NCI-H2196 treated with DMSO at 0.1 percent for 48 hours (cell line): ENCODE measurements around the gene C17orf78.
"Not testable (repeated sequence)": the region's sequence is repeated elsewhere in the genome, so short reads cannot be mapped to it uniquely, and the experiment has no call there.

Source experiments
- DNase-seq: peaks from one replicate; lab custom pipeline; 2025; ENCODE audit not compliant: unreplicated experiment; lab: John Stamatoyannopoulos, UW

C17orf78 gene

GRCh38 chr17:37385474-37385990 lies 9.7 kb downstream of the C17orf78 start:
- DNase-seq: no peak

GRCh38 chr17:37386462-37386861 lies 10.7 kb downstream of the C17orf78 start:
- no peak for DNase-seq

- DNase-seq: no peak
Measured at GRCh38 chr17:37388266-37388665, 12.5 kb downstream of the C17orf78 start.

- no peak for DNase-seq
Measured at GRCh38 chr17:37389160-37389559, 13.4 kb downstream of the C17orf78 start.

- no peak for DNase-seq
Measured at GRCh38 chr17:37391146-37391545, 15.4 kb downstream of the C17orf78 start.

GRCh38 chr17:37392024-37392590 lies 16.3 kb downstream of the C17orf78 start:
- DNase-seq: no peak

GRCh38 chr17:37393352-37393751 lies 17.6 kb downstream of the C17orf78 start:
- DNase-seq: no peak

GRCh38 chr17:37399265-37399803 lies 23.5 kb downstream of the C17orf78 start:
- DNase-seq: no peak

GRCh38 chr17:37400505-37400904 lies 24.7 kb downstream of the C17orf78 start:
- DNase-seq: no peak

GRCh38 chr17:37405522-37405921 lies 29.7 kb downstream of the C17orf78 start:
- DNase-seq: not testable (repeated sequence)

GRCh38 chr17:37405955-37406634 lies 30.3 kb downstream of the C17orf78 start:
- no peak for DNase-seq

GRCh38 chr17:37406635-37407461 lies 31.1 kb downstream of the C17orf78 start, which contains the start of the genes ACACA and TADA2A:
Gene ACACA (minus strand): TSS chr17:37406836. CDS start chr17:37406299, 537 bp downstream.
Gene TADA2A (plus strand): TSS chr17:37406886. CDS start chr17:37411366, 4,480 bp downstream.
- peak; percentile 22 for DNase-seq

GRCh38 chr17:37408145-37408479 lies 32.3 kb downstream of the C17orf78 start:
- not testable (repeated sequence) for DNase-seq

GRCh38 chr17:37410357-37410756 lies 34.6 kb downstream of the C17orf78 start:
- DNase-seq: no peak

- DNase-seq: no peak
Measured at GRCh38 chr17:37413875-37414519, 38.2 kb downstream of the C17orf78 start.

GRCh38 chr17:37417852-37418251 lies 42.1 kb downstream of the C17orf78 start:
- no peak for DNase-seq

- no peak for DNase-seq
Measured at GRCh38 chr17:37422971-37423625, 47.3 kb downstream of the C17orf78 start.

- DNase-seq: no peak
Measured at GRCh38 chr17:37425268-37425667, 49.5 kb downstream of the C17orf78 start.

GRCh38 chr17:37429039-37429438 lies 53.3 kb downstream of the C17orf78 start:
- no peak for DNase-seq

- DNase-seq: no peak
Measured at GRCh38 chr17:37429453-37429852, 53.7 kb downstream of the C17orf78 start.
